ENCODE results near the gene OLFM1. TPM values are rescaled to one million over a fixed set of nuclear protein-coding genes. Genes with fewer than 3 reads are reported as not detected.
A peak's percentile ranks its signal among the peaks of the same experiment; 100 is the strongest.

Gene OLFM1
- total RNA-seq, 1 experiment from 2014 or later, result not detected

DNA sequence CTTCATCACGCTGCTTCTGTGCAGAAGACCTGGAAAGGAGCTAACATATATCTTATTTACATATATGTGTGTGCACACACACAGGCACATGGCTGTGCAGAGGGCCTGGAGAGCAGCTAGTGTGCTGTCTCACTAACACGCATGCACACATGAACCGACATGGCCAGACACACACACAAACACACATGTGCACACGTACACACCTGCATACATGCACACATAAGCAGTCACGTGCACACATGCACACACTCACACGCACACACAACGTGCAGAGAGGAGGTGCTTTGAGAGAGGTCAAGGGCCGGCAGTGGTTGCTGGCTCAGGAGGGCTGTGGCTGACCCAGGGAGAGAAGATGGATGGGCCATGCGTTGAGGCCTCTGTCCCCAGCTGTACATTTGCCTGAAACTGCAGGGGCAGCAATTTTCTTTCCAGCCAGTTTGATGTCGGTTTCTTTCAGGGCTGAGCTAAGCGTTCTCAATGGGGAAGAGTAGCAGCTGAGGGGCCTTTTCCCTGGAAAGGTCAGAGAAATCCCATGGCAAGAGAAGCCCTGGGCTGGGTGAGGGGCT, 66.7 kb downstream of the OLFM1 start:
- Histone ChIP-seq H3K36me3 (ENCODE audit: low read depth) (no peaks in the 10 kb centered on the region), H3K79me2 (ENCODE audit: low read depth) (no peaks in the 10 kb centered on the region), H3K9me2 (ENCODE audit: insufficient read depth) (no peaks in the 10 kb centered on the region), H3K4me3 (no peak overlapping the region), H2AFZ (no peak overlapping the region), H3K27ac (no peak overlapping the region), H3K4me1 (replicated peaks; ENCODE audit: insufficient read depth) (no peaks in the 10 kb centered on the region), H3K27me3 (ENCODE audit: insufficient read depth, low read depth) (peaks cover 83% of the 10 kb centered on the region), H4K20me1 (ENCODE audit: insufficient read depth) (no peaks in the 10 kb centered on the region), H3K4me2 (no peak overlapping the region), H3F3A (ENCODE audit: insufficient read depth, low read depth) (no peaks in the 10 kb centered on the region), H3K9me3 (ENCODE audit: insufficient read depth, low read depth) (no peaks in the 10 kb centered on the region)
- TF ChIP-seq, protein P1, sequence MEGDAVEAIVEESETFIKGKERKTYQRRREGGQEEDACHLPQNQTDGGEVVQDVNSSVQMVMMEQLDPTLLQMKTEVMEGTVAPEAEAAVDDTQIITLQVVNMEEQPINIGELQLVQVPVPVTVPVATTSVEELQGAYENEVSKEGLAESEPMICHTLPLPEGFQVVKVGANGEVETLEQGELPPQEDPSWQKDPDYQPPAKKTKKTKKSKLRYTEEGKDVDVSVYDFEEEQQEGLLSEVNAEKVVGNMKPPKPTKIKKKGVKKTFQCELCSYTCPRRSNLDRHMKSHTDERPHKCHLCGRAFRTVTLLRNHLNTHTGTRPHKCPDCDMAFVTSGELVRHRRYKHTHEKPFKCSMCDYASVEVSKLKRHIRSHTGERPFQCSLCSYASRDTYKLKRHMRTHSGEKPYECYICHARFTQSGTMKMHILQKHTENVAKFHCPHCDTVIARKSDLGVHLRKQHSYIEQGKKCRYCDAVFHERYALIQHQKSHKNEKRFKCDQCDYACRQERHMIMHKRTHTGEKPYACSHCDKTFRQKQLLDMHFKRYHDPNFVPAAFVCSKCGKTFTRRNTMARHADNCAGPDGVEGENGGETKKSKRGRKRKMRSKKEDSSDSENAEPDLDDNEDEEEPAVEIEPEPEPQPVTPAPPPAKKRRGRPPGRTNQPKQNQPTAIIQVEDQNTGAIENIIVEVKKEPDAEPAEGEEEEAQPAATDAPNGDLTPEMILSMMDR (conservative IDR thresholded peaks at IDR 0.05), result no peak
- TF ChIP-seq EZH2 (IDR thresholded peaks at IDR 0.05; ENCODE audit: low read depth), result no peak
- CTCF ChIA-PET, result no interaction called here
- POLR2A ChIA-PET (ENCODE audit: unreplicated experiment), result no interaction called here
- intact Hi-C loops (cut with micrococcal nuclease; ENCODE audit: unreplicated experiment), result no loop called here
- BruUV-seq (replicated peaks), result no TSS peak
- no peak for DNase-seq

GRCh38 chr9:135155396-135155795, 67.9 kb downstream of the OLFM1 start:
- no peaks in the 10 kb centered on the region for H3K9me2 ChIP-seq (ENCODE audit: insufficient read depth)
- H3K79me2 ChIP-seq (ENCODE audit: low read depth), result no peaks in the 10 kb centered on the region
- no peak overlapping the region for H3K4me2 ChIP-seq
- DNase-seq, result no peak
- TF ChIP-seq, protein P1 (conservative IDR thresholded peaks at IDR 0.05), result no peak
- TF ChIP-seq EZH2 (IDR thresholded peaks at IDR 0.05; ENCODE audit: low read depth), result no peak
- H3K9me3 ChIP-seq (ENCODE audit: insufficient read depth, low read depth), result no peaks in the 10 kb centered on the region
- no peaks in the 10 kb centered on the region for H3F3A ChIP-seq (ENCODE audit: insufficient read depth, low read depth)
- H2AFZ ChIP-seq, result no peak overlapping the region
- no peak overlapping the region for H3K27ac ChIP-seq
- ChIA-PET POLR2A (ENCODE audit: unreplicated experiment) (no interaction called here), CTCF (no interaction called here)
- H3K27me3 ChIP-seq (ENCODE audit: insufficient read depth, low read depth), result peaks cover 83% of the 10 kb centered on the region
- no peaks in the 10 kb centered on the region for H4K20me1 ChIP-seq (ENCODE audit: insufficient read depth)
- intact Hi-C loops (cut with micrococcal nuclease; ENCODE audit: unreplicated experiment), result no loop called here
- H3K36me3 ChIP-seq (ENCODE audit: low read depth), result no peaks in the 10 kb centered on the region
- H3K4me1 ChIP-seq (replicated peaks; ENCODE audit: insufficient read depth), result no peaks in the 10 kb centered on the region
- no TSS peak for BruUV-seq (replicated peaks)
- no peak overlapping the region for H3K4me3 ChIP-seq

DNA sequence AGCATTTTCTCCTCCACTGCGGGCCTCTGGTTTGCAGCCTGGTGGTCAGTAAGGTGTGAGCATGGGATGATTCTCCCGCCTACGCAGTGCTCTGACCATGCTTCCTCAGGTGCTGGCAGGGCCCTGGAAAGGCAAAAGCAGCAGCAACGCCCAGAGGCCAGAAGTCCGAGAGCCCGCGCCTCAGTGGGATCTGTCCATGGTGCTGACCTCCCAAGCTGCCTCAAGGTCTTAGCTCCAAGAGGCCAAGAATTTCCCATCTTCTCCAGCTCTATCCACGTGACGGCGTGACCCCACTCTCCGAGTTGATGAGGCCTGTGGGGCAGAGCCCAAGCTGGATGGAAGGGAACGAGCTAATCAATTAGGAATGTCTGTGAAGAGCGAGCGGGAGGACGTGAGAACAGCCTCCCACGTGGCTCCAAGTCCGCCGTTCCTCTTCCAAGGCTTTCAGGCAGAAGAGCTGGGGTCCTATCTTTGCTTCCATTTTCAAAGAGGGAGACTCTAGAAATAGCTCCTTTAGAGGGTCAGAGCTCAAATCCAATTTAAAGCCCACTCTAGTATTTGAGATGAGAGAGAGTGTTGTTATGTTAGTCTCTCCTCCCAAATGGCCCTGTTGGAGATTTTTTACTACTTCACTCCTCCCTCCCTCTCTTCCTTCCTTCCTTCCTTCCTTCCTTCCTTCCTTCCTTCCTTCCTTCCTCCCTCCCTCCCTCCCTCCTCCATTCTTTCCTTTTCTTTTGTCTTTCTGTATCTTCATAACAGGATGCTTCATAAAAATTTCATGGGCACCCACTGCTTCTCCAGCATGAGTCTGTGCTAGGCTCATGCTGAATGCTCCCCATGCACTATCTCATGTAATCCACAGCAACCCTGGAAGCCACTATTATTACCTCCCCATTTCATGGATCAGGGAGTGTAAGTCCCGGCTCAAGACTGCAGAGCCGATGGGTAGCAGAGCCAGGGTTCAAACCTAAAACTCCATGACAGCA, 69.3 kb downstream of the OLFM1 start:
- POLR2A ChIA-PET (ENCODE audit: unreplicated experiment), result no interaction called here
- TF ChIP-seq EZH2 (IDR thresholded peaks at IDR 0.05; ENCODE audit: low read depth), result no peak
- TF ChIP-seq, protein P1 (conservative IDR thresholded peaks at IDR 0.05), result no peak

More for the DNA sequence above, 69.3 kb downstream of the OLFM1 start:
- CTCF ChIA-PET, result no interaction called here
- no peaks in the 10 kb centered on the region for H3K79me2 ChIP-seq (ENCODE audit: low read depth)
- no peaks in the 10 kb centered on the region for H3K9me3 ChIP-seq (ENCODE audit: insufficient read depth, low read depth)
- intact Hi-C loops (cut with micrococcal nuclease; ENCODE audit: unreplicated experiment), result no loop called here
- no TSS peak for BruUV-seq (replicated peaks)
- no peak overlapping the region for H3K4me3 ChIP-seq
- DNase-seq, result peak in 1 of 2 experiments; percentile 34
- no peak overlapping the region for H3K27ac ChIP-seq
- no peak overlapping the region for H3K4me2 ChIP-seq
- H3K4me1 ChIP-seq (replicated peaks; ENCODE audit: insufficient read depth), result no peaks in the 10 kb centered on the region
- H3F3A ChIP-seq (ENCODE audit: insufficient read depth, low read depth), result no peaks in the 10 kb centered on the region
- no peaks in the 10 kb centered on the region for H3K36me3 ChIP-seq (ENCODE audit: low read depth)
- no peak overlapping the region for H2AFZ ChIP-seq
- H4K20me1 ChIP-seq (ENCODE audit: insufficient read depth), result no peaks in the 10 kb centered on the region; the same call in 1 of the 2 replicates
- H3K27me3 ChIP-seq (ENCODE audit: insufficient read depth, low read depth), result peaks cover 83% of the 10 kb centered on the region
- H3K9me2 ChIP-seq (ENCODE audit: insufficient read depth), result no peaks in the 10 kb centered on the region

All from PC-9 (cell line).